Stimulated activated CD8-positive, alpha-beta memory T cell treated with anti-CD3 and anti-CD28 coated beads, Interleukin-7, amount 100 ng/mL, for 4 hours (primary cell): ENCODE measurements around the gene ARHGAP22.

Experiments used
- DNase-seq, 2 donors: peaks; one replicate each; pipeline ENCODE4 v3.0.0-alpha.2; 2020; ENCODE audit warnings: low read depth in 2 of 2

The ARHGAP22 gene

GRCh38 chr10:48607356-48608278 lies 2.7 kb upstream of the ARHGAP22 start:
- no peak for DNase-seq

GRCh38 chr10:48606530-48607355 lies 1.9 kb upstream of the ARHGAP22 start:
- DNase-seq: no peak

- no peak for DNase-seq
Measured at GRCh38 chr10:48605786-48606529, 1.1 kb upstream of the ARHGAP22 start.

- no peak for DNase-seq
Measured at GRCh38 chr10:48604039-48604990, 558 bp downstream of the ARHGAP22 start.

GRCh38 chr10:48603421-48604038 lies 1.3 kb downstream of the ARHGAP22 start:
- no peak for DNase-seq

GRCh38 chr10:48602401-48603135 lies 2.3 kb downstream of the ARHGAP22 start:
- DNase-seq: no peak

- DNase-seq: no peak
Measured at GRCh38 chr10:48601789-48602188, 3.1 kb downstream of the ARHGAP22 start.

- no peak for DNase-seq
Measured at GRCh38 chr10:48600645-48601505, 4.0 kb downstream of the ARHGAP22 start.

- no peak for DNase-seq
Measured at GRCh38 chr10:48599830-48600134, 5.1 kb downstream of the ARHGAP22 start.

- no peak for DNase-seq
Measured at GRCh38 chr10:48598936-48599829, 5.7 kb downstream of the ARHGAP22 start.

GRCh38 chr10:48598243-48598935 lies 6.5 kb downstream of the ARHGAP22 start:
- no peak for DNase-seq

- DNase-seq: no peak
Measured at GRCh38 chr10:48595539-48595932, 9.3 kb downstream of the ARHGAP22 start.

- DNase-seq: no peak
Measured at GRCh38 chr10:48594803-48595538, 9.9 kb downstream of the ARHGAP22 start.

- DNase-seq: no peak
Measured at GRCh38 chr10:48594371-48594770, 10.5 kb downstream of the ARHGAP22 start.

- DNase-seq: no peak
Measured at GRCh38 chr10:48592346-48592745, 12.5 kb downstream of the ARHGAP22 start.

GRCh38 chr10:48590945-48591344 lies 13.9 kb downstream of the ARHGAP22 start:
- no peak for DNase-seq

GRCh38 chr10:48589266-48589665 lies 15.6 kb downstream of the ARHGAP22 start:
- DNase-seq: no peak
